Activated CD8-positive, alpha-beta T cell treated with anti-CD3 and anti-CD28 coated beads for 36 hours (primary cell): ENCODE data around the gene MYO3B. TPM values are rescaled to one million over a fixed set of nuclear protein-coding genes. Genes with fewer than 3 reads are reported as not detected.

Experiments
- ATAC-seq: fragments of 200-7000 bp; cut with Tn5 transposase; one replicate; pipeline ENCODE4 v1.10.0; 2021; ENCODE audit warnings: mild to moderate bottlenecking, moderate library complexity
- CTCF ChIA-PET: fragments of 350-600 bp; sonication (Branson Sonifier 250); formaldehyde crosslinking; loops from one replicate; lab custom pipeline; 2021; ENCODE audit warnings: antibody characterized with exemption; lab: Charles Lee
- POLR2A ChIA-PET: fragments of 350-600 bp; sonication (Branson Sonifier 250); formaldehyde crosslinking; loops from one replicate; lab custom pipeline; 2021; ENCODE audit warnings: antibody characterized with exemption; lab: Charles Lee
- DNase-seq: peaks from one replicate; pipeline ENCODE4 v3.0.0-alpha.2; 2020
- H3K27ac Mint-ChIP-seq: one replicate; pipeline ENCODE4 v1.8.0; 2021; ENCODE audit warnings: mild to moderate bottlenecking, mixed read lengths
- H3K27me3 Mint-ChIP-seq: one replicate; pipeline ENCODE4 v1.8.0; 2021; ENCODE audit warnings: mixed read lengths
- H3K36me3 Mint-ChIP-seq: one replicate; pipeline ENCODE4 v1.8.0; 2021; ENCODE audit warnings: low read depth, mixed read lengths
- H3K4me1 Mint-ChIP-seq: one replicate; pipeline ENCODE4 v1.8.0; 2021; ENCODE audit warnings: low read depth, mixed read lengths
- H3K4me3 Mint-ChIP-seq: one replicate; pipeline ENCODE4 v1.8.0; 2021; ENCODE audit warnings: mild to moderate bottlenecking, moderate library complexity, mixed read lengths
- H3K9me3 Mint-ChIP-seq: one replicate; pipeline ENCODE4 v1.8.0; 2021; ENCODE audit warnings: mixed read lengths
- CTCF ChIP-seq: fragments of 200-600 bp; IDR thresholded peaks from one replicate; pipeline ENCODE4 v1.8.0; 2022; ENCODE audit warnings: antibody characterized with exemption, mild to moderate bottlenecking
- intact Hi-C: fragments of 100-400 bp; cut with micrococcal nuclease; formaldehyde crosslinking; loops from one replicate; pipeline ENCODE4 v1.10.0; 2022
- total RNA-seq, 2 experiments: library from RNA; stranded (reverse); gene quantifications; one replicate each; pipeline ENCODE4 v1.2.3, GENCODE V29; 2021

Gene MYO3B
- total RNA-seq, 2 experiments from 2014 or later, result 0.09 to 0.20 TPM

- Mint-ChIP-seq H3K4me1 (no peaks in the 10 kb centered on the region), H3K27me3 (peaks cover 16% of the 10 kb centered on the region), H3K4me3 (no peak overlapping the region)
Measured at GRCh38 chr2:170247882-170248393, 70.0 kb downstream of the MYO3B start.

GRCh38 chr2:170248574-170249393 lies 70.8 kb downstream of the MYO3B start:
- no peak overlapping the region for H3K27ac Mint-ChIP-seq
- H3K36me3 Mint-ChIP-seq, result no peaks in the 10 kb centered on the region
- CTCF ChIA-PET, result interaction anchor here (0.8 to 2.5 kb wide), 2 partner anchors 12 to 13 kb away, joined by 3 to 10 read pairs; no protein-coding TSS in a partner anchor
- TF ChIP-seq CTCF, result no peak
- H3K4me3 Mint-ChIP-seq, result no peak overlapping the region
- ATAC-seq (no peak), DNase-seq (no peak)
- no peaks in the 10 kb centered on the region for H3K9me3 Mint-ChIP-seq
- intact Hi-C loops, result no loop called here
- POLR2A ChIA-PET, result no interaction called here
- peaks cover 23% of the 10 kb centered on the region for H3K27me3 Mint-ChIP-seq
- H3K4me1 Mint-ChIP-seq, result no peaks in the 10 kb centered on the region

More at GRCh38 chr2:170247882-170248393, 70.0 kb downstream of the MYO3B start:
- no peaks in the 10 kb centered on the region for H3K9me3 Mint-ChIP-seq
- H3K27ac Mint-ChIP-seq, result no peak overlapping the region
- DNase-seq (no peak), ATAC-seq (no peak)
- POLR2A ChIA-PET, result no interaction called here
- no peaks in the 10 kb centered on the region for H3K36me3 Mint-ChIP-seq
- intact Hi-C loops, result no loop called here
- no peak for TF ChIP-seq CTCF
- CTCF ChIA-PET, result interaction anchor here (2.5 kb wide), 1 partner anchor 12 kb away, joined by 10 read pairs; no protein-coding TSS in a partner anchor

GRCh38 chr2:170249761-170250160 lies 71.8 kb downstream of the MYO3B start:
- POLR2A ChIA-PET, result no interaction called here
- CTCF ChIA-PET, result interaction anchor here (0.8 to 1.4 kb wide), 2 partner anchors 10 to 14 kb away, joined by 3 read pairs; no protein-coding TSS in a partner anchor
- H3K27me3 Mint-ChIP-seq, result peaks cover 20% of the 10 kb centered on the region
- no peaks in the 10 kb centered on the region for H3K36me3 Mint-ChIP-seq
- ATAC-seq (no peak), DNase-seq (no peak)
- H3K4me1 Mint-ChIP-seq, result no peaks in the 10 kb centered on the region
- H3K4me3 Mint-ChIP-seq, result no peak overlapping the region
- intact Hi-C loops, result no loop called here
- H3K9me3 Mint-ChIP-seq, result no peaks in the 10 kb centered on the region
- H3K27ac Mint-ChIP-seq, result no peak overlapping the region
- TF ChIP-seq CTCF, result no peak

GRCh38 chr2:170250584-170250983 lies 72.6 kb downstream of the MYO3B start:
- Mint-ChIP-seq H3K36me3 (no peaks in the 10 kb centered on the region), H3K27ac (no peak overlapping the region), H3K4me1 (no peaks in the 10 kb centered on the region), H3K27me3 (peaks cover 18% of the 10 kb centered on the region), H3K4me3 (no peak overlapping the region), H3K9me3 (no peaks in the 10 kb centered on the region)
- no peak for TF ChIP-seq CTCF
- intact Hi-C loops, result no loop called here
- ATAC-seq (no peak), DNase-seq (no peak)
- POLR2A ChIA-PET, result no interaction called here
- CTCF ChIA-PET, result interaction anchor here (1.4 kb wide), 1 partner anchor 11 kb away, joined by 3 read pairs; no protein-coding TSS in a partner anchor

- intact Hi-C loops, result no loop called here
- H3K4me3 Mint-ChIP-seq, result no peak overlapping the region
- no peaks in the 10 kb centered on the region for H3K4me1 Mint-ChIP-seq
- TF ChIP-seq CTCF, result no peak
- peaks cover 18% of the 10 kb centered on the region for H3K27me3 Mint-ChIP-seq
- no peaks in the 10 kb centered on the region for H3K36me3 Mint-ChIP-seq
- no peaks in the 10 kb centered on the region for H3K9me3 Mint-ChIP-seq
- ChIA-PET POLR2A (no interaction called here), CTCF (interaction anchor here (1.2 kb wide), 1 partner anchor 9 kb away, joined by 3 read pairs; no protein-coding TSS in a partner anchor)
- DNase-seq (no peak), ATAC-seq (no peak)
- no peak overlapping the region for H3K27ac Mint-ChIP-seq
Measured at GRCh38 chr2:170252414-170252813, 74.5 kb downstream of the MYO3B start.
